ENCODE data around the gene C1QL4. TPM values are rescaled to one million over a fixed set of nuclear protein-coding genes. Genes with fewer than 3 reads are reported as not detected.

Gene C1QL4
- total RNA-seq, 4 donors from 2014 or later = 1.7 TPM; not detected in 3

DNA sequence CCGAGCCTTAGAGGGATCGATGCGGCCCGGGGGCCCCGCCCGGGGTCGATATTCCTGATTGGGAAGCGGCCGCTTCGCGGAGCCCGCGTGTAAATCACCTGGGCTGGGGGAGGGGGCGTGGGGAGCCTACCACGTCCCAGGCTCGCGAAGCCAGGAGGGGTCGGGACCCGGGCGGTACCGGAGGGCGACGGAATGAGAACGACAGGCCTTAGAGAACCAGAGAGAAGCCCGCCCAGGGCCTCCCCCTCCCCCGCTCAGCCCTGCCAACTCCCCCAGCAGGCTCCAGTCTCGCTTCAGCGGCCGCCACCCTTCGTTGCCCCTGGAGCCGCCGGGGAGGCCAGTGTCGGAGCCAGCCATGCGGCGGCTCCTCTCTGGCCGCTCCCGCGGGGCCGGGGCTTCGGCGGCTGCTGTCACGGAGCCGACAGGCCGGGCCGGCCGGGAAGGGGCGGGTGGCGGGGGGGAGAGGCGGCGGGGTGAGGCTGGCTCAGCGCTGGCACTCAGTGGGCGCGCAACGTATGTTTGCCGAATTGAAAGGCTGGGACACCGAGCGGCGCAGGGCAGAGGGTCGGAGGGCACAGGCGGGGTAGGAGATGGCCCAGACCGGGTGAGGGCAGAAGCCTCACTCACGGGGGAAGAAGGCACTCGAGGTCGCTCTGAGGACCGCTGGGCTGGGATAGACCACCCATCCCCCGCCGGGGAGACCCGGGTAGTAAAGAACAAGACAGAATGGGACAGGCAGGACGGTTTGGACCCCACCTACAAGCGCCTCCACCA, 8.2 kb upstream of the C1QL4 start:
- no peak for TF ChIP-seq POLR2A (IDR thresholded peaks at IDR 0.05)
- TF ChIP-seq, protein P1, sequence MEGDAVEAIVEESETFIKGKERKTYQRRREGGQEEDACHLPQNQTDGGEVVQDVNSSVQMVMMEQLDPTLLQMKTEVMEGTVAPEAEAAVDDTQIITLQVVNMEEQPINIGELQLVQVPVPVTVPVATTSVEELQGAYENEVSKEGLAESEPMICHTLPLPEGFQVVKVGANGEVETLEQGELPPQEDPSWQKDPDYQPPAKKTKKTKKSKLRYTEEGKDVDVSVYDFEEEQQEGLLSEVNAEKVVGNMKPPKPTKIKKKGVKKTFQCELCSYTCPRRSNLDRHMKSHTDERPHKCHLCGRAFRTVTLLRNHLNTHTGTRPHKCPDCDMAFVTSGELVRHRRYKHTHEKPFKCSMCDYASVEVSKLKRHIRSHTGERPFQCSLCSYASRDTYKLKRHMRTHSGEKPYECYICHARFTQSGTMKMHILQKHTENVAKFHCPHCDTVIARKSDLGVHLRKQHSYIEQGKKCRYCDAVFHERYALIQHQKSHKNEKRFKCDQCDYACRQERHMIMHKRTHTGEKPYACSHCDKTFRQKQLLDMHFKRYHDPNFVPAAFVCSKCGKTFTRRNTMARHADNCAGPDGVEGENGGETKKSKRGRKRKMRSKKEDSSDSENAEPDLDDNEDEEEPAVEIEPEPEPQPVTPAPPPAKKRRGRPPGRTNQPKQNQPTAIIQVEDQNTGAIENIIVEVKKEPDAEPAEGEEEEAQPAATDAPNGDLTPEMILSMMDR (IDR thresholded peaks at IDR 0.05) = no peak
- no peaks in the 10 kb centered on the region for H3K9me3 ChIP-seq
- H3K27ac ChIP-seq = no peak overlapping the region
- H3K36me3 ChIP-seq = no peaks in the 10 kb centered on the region
- H3K4me1 ChIP-seq = peaks cover 7 to 36% of the 10 kb centered on the region in 2 donors
- peak overlapping the region; percentile 0 to 18 for H3K4me3 ChIP-seq
- intact Hi-C loops (cut with DNase I; ENCODE audit: low total_unique reads) = loop anchor here (10.0 kb wide), 1 partner anchor 60 kb away; no protein-coding TSS in a partner anchor
- peaks cover 16 to 36% of the 10 kb centered on the region in 2 donors for H3K27me3 ChIP-seq
- DNase-seq = no peak

- TF ChIP-seq POLR2A (IDR thresholded peaks at IDR 0.05) = no peak
- TF ChIP-seq, protein P1 (IDR thresholded peaks at IDR 0.05) = no peak
- no peak for DNase-seq
- Histone ChIP-seq H3K27me3 (peaks cover 16 to 36% of the 10 kb centered on the region in 2 donors), H3K4me1 (peaks cover 7 to 36% of the 10 kb centered on the region in 2 donors), H3K36me3 (no peaks in the 10 kb centered on the region), H3K9me3 (no peaks in the 10 kb centered on the region), H3K27ac (no peak overlapping the region), H3K4me3 (no peak overlapping the region)
- intact Hi-C loops (cut with DNase I; ENCODE audit: low total_unique reads) = loop anchor here (10.0 kb wide), 1 partner anchor 60 kb away; no protein-coding TSS in a partner anchor
Measured at GRCh38 chr12:49344486-49345050, 7.6 kb upstream of the C1QL4 start.

DNA sequence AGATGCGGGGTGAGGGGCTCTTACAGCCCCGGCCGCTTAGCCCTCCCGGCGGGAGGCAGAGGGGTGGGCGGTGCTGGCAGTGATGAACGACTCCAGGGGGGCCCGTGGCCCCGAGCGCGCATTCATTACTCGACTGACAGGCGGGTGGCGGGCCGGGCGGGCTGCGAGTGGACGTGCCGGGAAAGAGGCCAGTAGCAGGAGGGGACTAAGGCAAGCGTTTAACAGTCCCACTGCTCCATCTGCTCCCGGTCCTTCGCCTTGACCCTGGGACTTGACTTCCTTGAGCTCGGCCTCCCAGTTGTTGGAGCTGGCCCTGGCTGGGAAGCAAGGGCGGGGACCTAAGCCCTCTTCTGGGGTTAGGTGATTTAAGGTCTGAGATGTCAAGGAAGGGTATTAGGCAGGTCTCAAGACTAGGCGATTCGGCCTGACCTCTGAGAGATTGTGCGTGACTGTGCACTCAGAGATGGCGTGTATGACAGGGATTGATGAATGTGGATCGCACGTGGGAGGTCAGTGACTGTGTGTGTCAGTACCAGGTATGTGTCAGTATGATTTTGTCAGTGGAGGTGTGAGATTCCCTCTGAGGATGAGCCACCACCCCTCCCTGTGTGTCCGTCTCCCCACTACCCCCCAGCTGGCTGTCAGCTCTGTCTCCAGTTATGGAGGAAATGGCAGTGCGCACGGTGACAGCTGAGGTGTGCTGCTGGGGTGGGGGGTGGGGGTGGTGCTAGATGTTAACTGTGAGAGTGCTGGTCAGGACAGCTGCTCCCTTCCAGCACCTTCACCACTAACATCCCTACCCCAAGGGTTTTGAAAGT, 6.1 kb upstream of the C1QL4 start:
- Histone ChIP-seq H3K4me1 (peaks cover 7 to 36% of the 10 kb centered on the region in 2 donors), H3K27me3 (peaks cover 16 to 31% of the 10 kb centered on the region in 2 donors), H3K9me3 (no peaks in the 10 kb centered on the region), H3K27ac (no peak overlapping the region), H3K4me3 (peak overlapping the region; percentile 23 to 37), H3K36me3 (no peaks in the 10 kb centered on the region)
- no peak for TF ChIP-seq POLR2A (IDR thresholded peaks at IDR 0.05)
- TF ChIP-seq, protein P1 (IDR thresholded peaks at IDR 0.05) = no peak
- no peak for DNase-seq
- intact Hi-C loops (cut with DNase I; ENCODE audit: low total_unique reads) = loop anchor here (10.0 kb wide), 1 partner anchor 58 kb away; no protein-coding TSS in a partner anchor

DNA sequence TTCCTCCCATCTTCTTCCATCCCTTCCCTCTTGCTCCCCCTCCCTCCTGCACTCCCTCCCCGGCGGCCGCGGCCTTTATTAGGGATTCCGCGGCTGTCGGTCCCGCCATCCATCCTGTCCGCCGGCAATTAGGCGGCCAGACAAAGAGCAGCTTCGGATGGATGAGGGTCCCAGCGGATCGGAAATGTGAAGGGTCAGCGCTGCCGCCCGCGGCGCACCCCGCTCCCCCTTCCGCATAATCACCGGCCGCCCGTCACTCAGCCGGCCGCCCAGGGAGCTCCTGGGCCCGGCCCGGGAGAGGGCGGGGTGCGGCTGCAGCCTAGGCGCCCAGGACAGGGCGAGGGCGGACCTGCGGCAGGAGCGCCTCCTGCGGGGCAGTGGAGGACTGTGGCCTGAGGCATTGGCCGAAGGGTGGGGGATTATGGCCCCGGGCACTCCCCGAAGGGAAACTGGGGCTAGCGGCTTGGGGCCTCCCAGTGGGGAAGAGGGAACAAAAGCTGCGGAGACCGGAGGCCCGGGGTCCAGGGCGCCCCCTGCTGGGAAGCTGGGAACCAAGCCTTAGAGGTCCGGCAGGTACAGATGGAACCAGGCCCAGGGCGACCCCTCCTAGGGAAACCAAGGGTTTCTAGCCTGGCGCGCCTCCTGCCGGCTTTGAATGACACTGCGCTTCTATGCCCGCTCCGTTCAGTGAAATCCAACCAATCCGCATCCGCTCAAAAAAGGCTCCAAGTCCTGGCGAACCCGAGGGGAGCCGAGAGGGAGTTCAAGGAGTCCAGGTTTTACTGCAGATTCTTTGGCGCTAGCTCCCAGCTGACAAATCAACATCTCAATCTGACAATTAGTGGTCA, 5.3 kb upstream of the C1QL4 start:
- no peak for TF ChIP-seq POLR2A (IDR thresholded peaks at IDR 0.05)
- TF ChIP-seq, protein P1 (IDR thresholded peaks at IDR 0.05) = peak; percentile 57 to 81 (median 72)
- H3K4me3 ChIP-seq = peak overlapping the region; percentile 23 to 37
- H3K27me3 ChIP-seq = peaks cover 14 to 32% of the 10 kb centered on the region in 2 donors
- H3K4me1 ChIP-seq = peaks cover 7 to 33% of the 10 kb centered on the region in 2 donors
- H3K9me3 ChIP-seq = no peaks in the 10 kb centered on the region
- no peaks in the 10 kb centered on the region for H3K36me3 ChIP-seq
- intact Hi-C loops (cut with DNase I; ENCODE audit: low total_unique reads) = loop anchor here (10.0 kb wide), 1 partner anchor 57 kb away; no protein-coding TSS in a partner anchor
- H3K27ac ChIP-seq = peak overlapping the region in 1 of 2 donors; percentile 33
- DNase-seq = peak; percentile 68 to 73

Data from uterus (tissue), 4 donors.